Measurements from ENCODE around the gene LRCOL1. TPM values are rescaled to one million over a fixed set of nuclear protein-coding genes. Genes with fewer than 3 reads are reported as not detected.
A peak's percentile ranks its signal among the peaks of the same experiment; 100 is the strongest.

The LRCOL1 gene
- total and polyA plus RNA-seq, 2 of the 13 experiments (the other 11 are each of a cell fraction or from before 2014, with no cell fraction given): not detected

- TF ChIP-seq ZNF326 (CRISPR knock-in tag; IDR thresholded peaks at IDR 0.05; ENCODE audit: borderline replicate concordance): no peak
- peak; percentile 64 for TF ChIP-seq SOX5 (CRISPR knock-in tag; IDR thresholded peaks at IDR 0.05; ENCODE audit: borderline replicate concordance)
- TF ChIP-seq PTBP1 (IDR thresholded peaks at IDR 0.05; ENCODE audit: low read depth, low read length, poor library complexity, severe bottlenecking): no peak
- no peak for TF ChIP-seq HES4 (CRISPR knock-in tag; IDR thresholded peaks at IDR 0.05; ENCODE audit: borderline replicate concordance)
- TF ChIP-seq NFIC (IDR thresholded peaks at IDR 0.05; ENCODE audit: low read length): no peak
- TF ChIP-seq TFE3 (CRISPR knock-in tag; IDR thresholded peaks at IDR 0.05): peak; percentile 89
- TF ChIP-seq MAFG (CRISPR knock-in tag; IDR thresholded peaks at IDR 0.05): no peak
- TF ChIP-seq RBAK (CRISPR knock-in tag; IDR thresholded peaks at IDR 0.05): no peak
- no peak; the same call in 1 of the 2 replicates for TF ChIP-seq ZBTB34 (CRISPR knock-in tag; IDR thresholded peaks at IDR 0.05)
- no peak for TF ChIP-seq MATR3 (CRISPR knock-in tag; IDR thresholded peaks at IDR 0.05)
- TF ChIP-seq MAZ (IDR thresholded peaks at IDR 0.05; ENCODE audit: borderline replicate concordance, low read depth, low read length): no peak
- peak; percentile 36; the same call in 1 of the 2 replicates for TF ChIP-seq MAZ (CRISPR knock-in tag; IDR thresholded peaks at IDR 0.05; ENCODE audit: low read depth)
- 0 out of 2 replicates have a peak, but pooled peaks have one; percentile 48 for TF ChIP-seq ELF4 (CRISPR knock-in tag; IDR thresholded peaks at IDR 0.05; ENCODE audit: borderline replicate concordance)
- TF ChIP-seq CCDC6 (CRISPR knock-in tag; IDR thresholded peaks at IDR 0.05): peak; percentile 54; the same call in 1 of the 2 replicates
- 0 out of 2 replicates have a peak, but pooled peaks have one; percentile 32 for TF ChIP-seq ZNF879 (CRISPR knock-in tag; IDR thresholded peaks at IDR 0.05)
- TF ChIP-seq NR1H2 (CRISPR knock-in tag; IDR thresholded peaks at IDR 0.05; ENCODE audit: borderline replicate concordance, low read depth): peak; percentile 79; the same call in 1 of the 2 replicates
- no peak for TF ChIP-seq ZMAT5 (CRISPR knock-in tag; IDR thresholded peaks at IDR 0.05; ENCODE audit: borderline replicate concordance, low read depth)
- TF ChIP-seq NFRKB (IDR thresholded peaks at IDR 0.05): no peak
- TF ChIP-seq PAX8 (CRISPR knock-in tag; IDR thresholded peaks at IDR 0.05; ENCODE audit: borderline replicate concordance): no peak
- TF ChIP-seq RFX5 (IDR thresholded peaks at IDR 0.05; ENCODE audit: low read depth, low read length): no peak
- no peak for TF ChIP-seq MBD4 (IDR thresholded peaks at IDR 0.05; ENCODE audit: borderline replicate concordance, low read length)
- no peak for TF ChIP-seq PBX2 (CRISPR knock-in tag; IDR thresholded peaks at IDR 0.05)
- TF ChIP-seq PAF1 (CRISPR knock-in tag; IDR thresholded peaks at IDR 0.05): no peak
- TF ChIP-seq ARID2 (CRISPR knock-in tag; IDR thresholded peaks at IDR 0.05; ENCODE audit: borderline replicate concordance): no peak
- TF ChIP-seq ZNF350 (CRISPR knock-in tag; IDR thresholded peaks at IDR 0.05; ENCODE audit: borderline replicate concordance, low read depth): peak; percentile 63; the same call in 1 of the 2 replicates
Observed at GRCh38 chr12:132608231-132609171, 1.9 kb downstream of the LRCOL1 start (continued).

All from HepG2 (cell line).